DOHH2 (cell line): ENCODE data around the gene MAN1C1.

Source experiments
- H3F3A ChIP-seq: fragments of 200-600 bp; sonication (generic), shearing (Covaris generic); 2 replicates; pipeline ENCODE4 v1.6.0; 2016; ENCODE audit warnings: antibody characterized with exemption, mild to moderate bottlenecking; ENCODE audit not compliant: control insufficient read depth, insufficient read depth
- H3K27ac ChIP-seq: fragments of 200-600 bp; sonication (generic); 2 replicates; pipeline ENCODE4 v1.5.1; 2014; ENCODE audit warnings: low read depth, mild to moderate bottlenecking, low read length, moderate library complexity
- H3K27me3 ChIP-seq: fragments of 200-600 bp; sonication (generic); 2 replicates; pipeline ENCODE4 v1.6.1; 2014; ENCODE audit warnings: mild to moderate bottlenecking, low read length, mixed read lengths; ENCODE audit not compliant: control insufficient read depth
- H3K36me3 ChIP-seq: fragments of 200-600 bp; sonication (generic); 2 replicates; pipeline ENCODE4 v1.6.1; 2014; ENCODE audit warnings: mild to moderate bottlenecking, low read length, moderate library complexity, mixed read lengths; ENCODE audit not compliant: control insufficient read depth
- H3K4me1 ChIP-seq: fragments of 200-600 bp; sonication (generic); 2 replicates; pipeline ENCODE4 v1.6.1; 2014; ENCODE audit warnings: mild to moderate bottlenecking, low read length, mixed read lengths; ENCODE audit not compliant: control insufficient read depth
- H3K4me2 ChIP-seq: fragments of 200-600 bp; sonication (generic); 2 replicates; pipeline ENCODE4 v1.6.0; 2014; ENCODE audit warnings: mild to moderate bottlenecking, low read length, moderate library complexity
- H3K4me3 ChIP-seq: fragments of 200-600 bp; sonication (generic); 2 replicates; pipeline ENCODE4 v1.5.1; 2014; ENCODE audit warnings: mild to moderate bottlenecking, low read length, mixed read lengths
- H3K79me2 ChIP-seq: fragments of 200-600 bp; sonication (generic); 2 replicates; pipeline ENCODE4 v1.6.1; 2014; ENCODE audit warnings: mild to moderate bottlenecking, low read length, mixed read lengths; ENCODE audit not compliant: control insufficient read depth
- H3K9me2 ChIP-seq: fragments of 200-600 bp; sonication (generic); replicated peaks from 2 replicates; pipeline ENCODE4 v1.6.1; 2014; ENCODE audit warnings: mild to moderate bottlenecking, low read length, mixed read lengths; ENCODE audit not compliant: control insufficient read depth
- H3K9me3 ChIP-seq: fragments of 200-600 bp; sonication (generic); 2 replicates; pipeline ENCODE4 v1.6.1; 2014; ENCODE audit warnings: antibody characterized with exemption, low read length, mixed read lengths; ENCODE audit not compliant: control insufficient read depth, insufficient read depth
- H4K20me1 ChIP-seq: fragments of 200-600 bp; sonication (generic); 2 replicates; pipeline ENCODE4 v1.6.0; 2014; ENCODE audit warnings: low read depth, mild to moderate bottlenecking, antibody characterized with exemption, low read length, moderate library complexity; ENCODE audit not compliant: control insufficient read depth, insufficient read depth
- EZH2phosphoT487 ChIP-seq: fragments of 200-600 bp; sonication (generic); IDR thresholded peaks from 2 replicates; pipeline ENCODE4 v1.6.1; 2017; ENCODE audit warnings: borderline replicate concordance, mild to moderate bottlenecking, antibody characterized with exemption, low read length, moderate library complexity, mixed read lengths
- TF ChIP-seq, protein P1 (sequence below): fragments of 200-600 bp; sonication (generic); IDR thresholded peaks from one replicate; pipeline ENCODE4 v1.5.1; 2014; ENCODE audit warnings: antibody characterized with exemption, mild to moderate bottlenecking, low read depth, low read length; ENCODE audit not compliant: poor library complexity, severe bottlenecking

MAN1C1 gene

GRCh38 chr1:25571522-25571970, 45.0 kb upstream of the MAN1C1 start:
- no peaks in the 10 kb centered on the region for H3F3A ChIP-seq

DNA sequence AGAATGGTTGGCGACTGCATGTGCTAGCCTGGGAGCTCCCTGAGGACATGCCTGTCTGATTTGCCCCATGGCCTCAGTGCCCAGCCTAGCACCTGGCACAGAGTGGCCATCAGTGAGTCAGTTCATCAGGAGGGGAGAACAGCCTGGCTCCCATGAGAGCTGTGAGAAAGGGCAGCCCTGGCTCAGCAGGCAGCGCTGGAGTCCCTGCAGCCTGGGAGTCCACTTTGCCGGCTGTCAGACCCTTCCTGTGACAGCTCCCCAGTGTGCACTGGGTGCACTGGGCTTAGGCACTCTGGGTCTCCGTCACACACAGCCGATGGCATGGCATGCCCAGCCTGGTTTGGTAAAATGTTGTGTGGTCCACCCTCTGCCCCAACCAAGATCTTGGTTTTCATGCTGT, 44.5 kb upstream of the MAN1C1 start:
- H3K79me2 ChIP-seq = no peaks in the 10 kb centered on the region
- H3K9me3 ChIP-seq = no peaks in the 10 kb centered on the region
- no peak overlapping the region for H3K4me3 ChIP-seq
- no peaks in the 10 kb centered on the region; the same call in 1 of the 2 replicates for H3K27me3 ChIP-seq
- no peak for TF ChIP-seq EZH2phosphoT487
- TF ChIP-seq, protein P1, sequence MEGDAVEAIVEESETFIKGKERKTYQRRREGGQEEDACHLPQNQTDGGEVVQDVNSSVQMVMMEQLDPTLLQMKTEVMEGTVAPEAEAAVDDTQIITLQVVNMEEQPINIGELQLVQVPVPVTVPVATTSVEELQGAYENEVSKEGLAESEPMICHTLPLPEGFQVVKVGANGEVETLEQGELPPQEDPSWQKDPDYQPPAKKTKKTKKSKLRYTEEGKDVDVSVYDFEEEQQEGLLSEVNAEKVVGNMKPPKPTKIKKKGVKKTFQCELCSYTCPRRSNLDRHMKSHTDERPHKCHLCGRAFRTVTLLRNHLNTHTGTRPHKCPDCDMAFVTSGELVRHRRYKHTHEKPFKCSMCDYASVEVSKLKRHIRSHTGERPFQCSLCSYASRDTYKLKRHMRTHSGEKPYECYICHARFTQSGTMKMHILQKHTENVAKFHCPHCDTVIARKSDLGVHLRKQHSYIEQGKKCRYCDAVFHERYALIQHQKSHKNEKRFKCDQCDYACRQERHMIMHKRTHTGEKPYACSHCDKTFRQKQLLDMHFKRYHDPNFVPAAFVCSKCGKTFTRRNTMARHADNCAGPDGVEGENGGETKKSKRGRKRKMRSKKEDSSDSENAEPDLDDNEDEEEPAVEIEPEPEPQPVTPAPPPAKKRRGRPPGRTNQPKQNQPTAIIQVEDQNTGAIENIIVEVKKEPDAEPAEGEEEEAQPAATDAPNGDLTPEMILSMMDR = no peak
- H3K36me3 ChIP-seq = no peaks in the 10 kb centered on the region
- H3K27ac ChIP-seq = no peak overlapping the region
- H3K4me1 ChIP-seq = no peaks in the 10 kb centered on the region
- no peak overlapping the region for H3K4me2 ChIP-seq
- H3F3A ChIP-seq = no peaks in the 10 kb centered on the region
- H3K9me2 ChIP-seq = no peaks in the 10 kb centered on the region
- no peaks in the 10 kb centered on the region for H4K20me1 ChIP-seq

More at GRCh38 chr1:25571522-25571970, 45.0 kb upstream of the MAN1C1 start:
- Histone ChIP-seq H3K27me3 (no peaks in the 10 kb centered on the region; the same call in 1 of the 2 replicates), H3K9me2 (no peaks in the 10 kb centered on the region), H3K9me3 (no peaks in the 10 kb centered on the region), H3K4me2 (no peak overlapping the region), H3K27ac (no peak overlapping the region), H3K4me3 (no peak overlapping the region), H4K20me1 (no peaks in the 10 kb centered on the region), H3K36me3 (no peaks in the 10 kb centered on the region), H3K79me2 (no peaks in the 10 kb centered on the region), H3K4me1 (peaks cover under 1% of the 10 kb centered on the region; the same call in 1 of the 2 replicates)
- TF ChIP-seq EZH2phosphoT487 = no peak
- TF ChIP-seq, protein P1 = no peak

DNA sequence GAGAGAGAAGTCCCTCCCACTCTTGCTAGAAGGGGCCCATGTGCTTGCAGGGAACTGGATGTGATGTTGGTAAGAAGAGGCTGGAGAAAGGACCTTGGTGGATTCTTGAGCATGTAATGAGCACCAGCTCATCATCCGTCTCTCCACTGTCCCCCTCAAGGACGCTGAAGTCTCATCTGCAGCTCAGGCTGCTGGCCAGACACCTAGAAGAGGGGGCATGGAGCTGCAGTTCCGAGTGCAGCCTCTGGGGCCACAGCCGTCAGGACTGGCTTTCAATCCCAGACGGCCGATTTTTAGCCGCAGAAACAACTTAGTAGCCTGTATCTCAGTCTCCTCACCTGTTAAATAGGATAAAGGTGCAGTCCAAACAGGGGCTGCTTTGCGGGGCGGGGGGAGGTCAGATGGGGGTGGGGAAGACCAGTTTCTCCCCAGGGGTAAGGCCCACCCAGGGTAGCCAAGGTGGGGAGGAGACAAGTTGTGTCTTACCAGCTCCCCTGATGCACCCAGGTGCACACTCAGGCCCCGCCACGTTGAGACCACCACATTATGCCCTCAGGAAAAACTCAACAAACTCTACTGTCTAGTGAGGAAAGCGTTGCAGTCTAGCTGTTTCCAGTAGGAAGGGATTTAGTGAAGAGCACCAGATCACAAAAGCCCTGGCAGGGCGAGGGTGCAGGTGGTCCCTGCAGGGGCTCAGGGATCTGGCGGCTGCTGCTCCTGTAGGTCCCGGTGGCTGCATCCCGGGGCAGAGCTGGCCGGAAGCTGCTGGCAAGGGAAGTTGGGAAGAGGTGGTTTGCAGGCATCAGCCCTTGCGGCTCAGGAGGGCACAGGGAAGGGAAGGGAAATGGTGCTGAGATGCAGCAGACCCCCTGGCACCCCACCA, 43.6 kb upstream of the MAN1C1 start:
- H3K4me3 ChIP-seq = no peak overlapping the region

More for the DNA sequence above, 43.6 kb upstream of the MAN1C1 start:
- Histone ChIP-seq H3K27ac (no peak overlapping the region), H3K79me2 (no peaks in the 10 kb centered on the region), H3K4me2 (no peak overlapping the region), H3K9me3 (no peaks in the 10 kb centered on the region), H3F3A (no peaks in the 10 kb centered on the region), H3K9me2 (no peaks in the 10 kb centered on the region), H4K20me1 (no peaks in the 10 kb centered on the region), H3K4me1 (no peaks in the 10 kb centered on the region), H3K36me3 (no peaks in the 10 kb centered on the region), H3K27me3 (no peaks in the 10 kb centered on the region)
- TF ChIP-seq EZH2phosphoT487 = no peak
- TF ChIP-seq, protein P1 = peak; percentile 64
